GM19043 (cell line): ENCODE results near the gene BCL10.
"Not testable (repeated sequence)": the region's sequence is repeated elsewhere in the genome, so short reads cannot be mapped to it uniquely, and the experiment has no call there.

Experiments used
- ATAC-seq: cut with Tn5 transposase; IDR thresholded peaks from one replicate; pipeline ENCODE4 v1.9.1; 2021; ENCODE audit warnings: low read depth; ENCODE audit not compliant: unreplicated experiment

BCL10 gene

GRCh38 chr1:85268801-85269585, 7.4 kb downstream of the BCL10 start:
- no peak for ATAC-seq

- ATAC-seq = no peak
Observed at GRCh38 chr1:85267313-85267712, 9.1 kb downstream of the BCL10 start.

DNA sequence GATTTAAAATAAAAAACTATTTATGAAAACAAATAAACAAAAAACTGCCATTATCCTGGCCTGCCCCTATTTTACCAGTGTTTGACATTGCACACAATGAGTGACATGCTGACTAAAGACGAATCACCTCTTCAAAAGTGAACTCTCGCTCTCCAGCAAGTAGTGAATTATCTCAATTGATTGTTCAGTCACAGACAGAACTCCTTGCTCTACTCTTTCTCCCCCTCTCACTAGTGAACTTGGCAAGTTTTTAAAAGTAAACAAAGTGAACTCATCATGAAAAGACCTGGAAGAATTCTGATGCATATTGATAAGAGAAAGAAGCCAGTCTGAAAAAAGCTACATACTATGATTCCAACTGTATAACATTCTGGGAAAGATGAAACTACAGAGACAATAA, 12.3 kb downstream of the BCL10 start:
- ATAC-seq = no peak

- ATAC-seq = no peak
Observed at GRCh38 chr1:85262985-85263384, 13.4 kb downstream of the BCL10 start.

GRCh38 chr1:85259912-85260274, 16.5 kb downstream of the BCL10 start:
- no peak for ATAC-seq

- peak; percentile 95 for ATAC-seq
Observed at GRCh38 chr1:85259118-85259911, 17.1 kb downstream of the BCL10 start, which contains the start of gene C1orf52. TSS of gene C1orf52 (minus strand) at chr1:85259662. CDS start at chr1:85259633, 29 bp downstream.

- ATAC-seq = peak; percentile 0
Observed at GRCh38 chr1:85258536-85259117, 17.8 kb downstream of the BCL10 start.

DNA sequence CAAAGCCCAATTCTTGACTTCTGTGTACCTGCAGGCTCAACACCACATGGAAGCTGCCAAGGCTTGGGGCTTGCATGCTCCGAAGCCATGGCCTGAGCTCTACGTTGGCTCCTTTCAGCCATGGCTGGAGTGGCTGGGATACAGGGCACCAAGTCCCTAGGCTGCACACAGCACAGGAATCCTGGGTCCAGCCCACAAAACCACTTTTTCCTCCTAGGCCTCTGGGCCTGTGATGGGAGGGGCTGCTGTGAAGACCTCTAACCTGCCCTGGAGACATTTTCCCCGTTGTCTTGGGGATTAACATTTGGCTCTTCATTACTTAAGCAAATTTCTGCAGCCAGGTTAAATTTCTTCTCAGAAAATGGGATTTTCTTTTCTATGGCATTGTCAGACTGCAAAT, 27.4 kb downstream of the BCL10 start:
- ATAC-seq = not testable (repeated sequence)

DNA sequence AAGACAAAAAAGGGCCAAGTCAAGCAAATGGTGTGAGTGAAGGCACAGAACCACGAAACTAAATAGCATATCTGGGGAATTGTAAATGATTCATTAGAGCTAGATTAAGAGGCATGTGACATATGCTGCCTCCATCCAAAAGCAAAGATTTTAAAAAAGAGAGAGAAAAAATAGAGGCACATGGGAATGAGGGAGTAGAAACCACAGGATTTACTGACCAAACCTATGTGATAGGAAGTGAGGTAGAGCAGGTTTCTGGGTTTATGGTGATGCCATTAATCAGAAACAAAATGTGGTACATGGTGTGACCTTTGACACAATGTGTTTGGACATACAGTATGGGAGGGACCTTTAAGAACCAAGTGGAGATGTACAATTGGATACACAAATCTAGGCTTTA, 30.5 kb downstream of the BCL10 start:
- no peak for ATAC-seq

DNA sequence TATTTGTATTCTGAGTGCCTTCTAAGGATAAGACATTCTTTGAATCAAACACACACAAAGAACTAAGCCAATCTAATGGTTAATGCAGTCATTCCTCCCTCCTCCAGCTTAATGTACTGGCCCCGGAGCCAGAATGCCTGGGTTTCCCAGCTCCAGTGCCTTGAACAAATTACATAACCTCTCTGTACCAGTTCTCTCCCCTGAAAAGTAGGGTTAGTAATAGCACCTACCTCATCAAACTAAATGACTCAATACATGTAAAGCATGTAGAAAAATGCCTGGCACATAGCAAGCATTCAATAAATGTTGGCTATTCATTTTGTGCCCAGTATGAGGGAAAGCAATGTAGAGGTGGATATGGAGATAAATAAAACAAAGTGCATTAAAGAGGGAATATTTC, 31.0 kb downstream of the BCL10 start:
- no peak for ATAC-seq

DNA sequence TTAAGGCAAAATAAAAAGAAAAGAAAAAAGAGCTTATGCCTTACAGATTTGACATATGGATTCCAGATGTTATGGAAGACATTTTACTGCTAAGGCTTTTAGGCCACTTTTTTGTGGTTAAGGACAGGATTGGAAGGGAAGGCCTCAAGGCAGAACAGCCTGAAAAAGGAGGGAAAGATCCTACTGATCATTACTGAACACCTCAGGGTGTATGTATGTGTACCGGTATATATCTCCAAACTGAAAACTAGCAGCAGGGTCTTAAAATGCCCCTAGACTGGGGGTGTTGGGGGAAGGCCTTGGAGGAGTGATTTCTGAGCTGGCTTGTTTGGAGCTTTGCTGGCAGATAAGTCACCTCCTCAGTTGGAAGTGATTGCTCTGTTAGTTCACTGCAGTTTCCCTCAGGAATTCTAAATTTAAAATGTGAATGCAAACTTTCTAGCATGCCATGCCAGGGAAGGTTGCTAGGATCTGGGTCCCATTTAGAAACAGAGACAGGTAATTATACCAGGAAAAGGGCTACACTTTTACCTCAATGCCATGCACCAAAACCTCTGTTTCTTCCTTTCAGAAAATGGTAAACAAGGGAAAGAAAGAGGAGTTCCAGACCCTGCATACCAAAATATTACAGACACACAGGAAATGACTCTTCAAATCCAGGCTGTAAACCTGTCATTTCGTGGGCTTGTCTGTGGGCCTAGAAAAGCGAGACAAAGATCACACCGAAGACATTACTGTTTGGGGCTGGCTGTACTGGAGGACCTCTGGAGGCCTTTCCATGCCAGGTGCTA, 32.0 kb downstream of the BCL10 start:
- no peak for ATAC-seq

GRCh38 chr1:85243372-85243771, 33.1 kb downstream of the BCL10 start:
- no peak for ATAC-seq

GRCh38 chr1:85240643-85241042, 35.8 kb downstream of the BCL10 start:
- no peak for ATAC-seq

GRCh38 chr1:85240174-85240601, 36.2 kb downstream of the BCL10 start:
- no peak for ATAC-seq

DNA sequence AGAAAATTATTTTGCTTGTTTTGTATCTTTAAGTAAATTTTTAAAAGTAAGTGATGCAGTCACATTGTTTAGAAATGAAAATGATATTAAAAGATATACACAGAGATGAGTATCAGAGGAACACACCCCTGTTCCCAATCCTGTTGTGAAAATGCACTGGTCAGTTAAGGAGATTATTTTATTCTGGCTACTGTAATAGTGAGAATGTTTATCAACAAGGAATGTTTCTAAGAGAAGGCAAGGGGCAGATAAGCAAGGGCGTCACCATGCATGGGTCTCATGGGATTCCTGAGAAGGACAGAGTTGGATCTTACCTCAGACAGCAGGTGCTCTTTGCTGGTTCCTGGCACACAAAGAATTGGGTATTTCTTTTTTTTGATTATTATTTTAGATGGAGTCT, 38.8 kb downstream of the BCL10 start:
- no peak for ATAC-seq

DNA sequence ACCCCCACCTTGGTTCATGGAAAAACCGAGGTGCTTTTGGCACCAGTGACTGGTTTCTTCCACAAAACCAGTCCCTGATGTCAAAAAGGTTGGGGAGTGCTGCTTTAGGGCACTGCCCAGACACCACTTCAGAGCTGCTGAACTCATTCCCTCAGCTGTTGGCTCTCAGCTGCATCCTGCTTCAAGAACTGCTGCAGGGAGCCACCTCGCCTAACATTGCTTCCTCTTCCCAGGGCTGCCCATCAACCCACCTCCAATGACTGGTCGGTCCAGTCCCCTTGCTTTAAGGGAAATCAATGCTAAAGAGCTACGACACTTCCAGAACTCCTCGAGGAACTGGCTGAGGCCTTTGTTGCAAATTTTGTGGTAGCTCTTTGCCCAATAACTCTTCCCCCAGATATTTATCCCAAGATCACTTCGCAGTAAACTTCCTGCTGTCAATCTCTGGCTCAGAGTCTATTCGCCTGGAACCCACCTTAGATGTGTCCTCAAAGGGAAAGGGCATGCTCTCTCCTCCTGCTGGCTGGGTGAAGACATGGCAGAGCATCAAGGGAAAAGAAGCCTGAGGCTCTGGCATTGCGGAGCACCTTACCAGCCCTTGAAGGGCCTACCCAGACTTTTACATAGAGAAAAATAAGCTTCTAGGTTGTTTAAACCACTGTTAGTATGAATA, 46.0 kb downstream of the BCL10 start:
- ATAC-seq = no peak

DNA sequence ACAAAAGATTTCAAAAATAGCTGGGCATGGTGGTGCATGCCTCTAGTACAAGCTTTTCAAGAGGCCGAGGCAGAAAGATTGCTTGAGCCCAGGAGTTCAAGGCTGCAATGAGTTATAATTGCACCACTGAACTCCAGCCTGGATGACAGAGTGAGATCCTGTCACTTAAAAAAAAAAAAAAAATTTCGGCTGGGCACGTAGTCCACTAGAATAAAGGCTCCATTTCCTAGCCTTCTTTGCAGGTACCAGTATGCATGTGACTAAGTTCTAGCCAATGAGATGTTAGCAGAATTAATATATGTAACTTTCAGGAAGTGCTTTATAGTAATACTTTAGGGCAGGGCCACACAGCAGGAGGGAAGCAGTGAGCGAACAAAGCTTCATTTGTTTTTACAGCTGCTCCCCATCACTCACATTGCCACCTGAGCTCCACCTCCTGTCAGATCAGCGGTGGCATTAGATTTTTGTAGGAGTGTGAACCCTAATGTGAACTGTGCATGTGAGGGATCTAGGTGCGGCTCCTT, 46.8 kb downstream of the BCL10 start:
- no peak for ATAC-seq

DNA sequence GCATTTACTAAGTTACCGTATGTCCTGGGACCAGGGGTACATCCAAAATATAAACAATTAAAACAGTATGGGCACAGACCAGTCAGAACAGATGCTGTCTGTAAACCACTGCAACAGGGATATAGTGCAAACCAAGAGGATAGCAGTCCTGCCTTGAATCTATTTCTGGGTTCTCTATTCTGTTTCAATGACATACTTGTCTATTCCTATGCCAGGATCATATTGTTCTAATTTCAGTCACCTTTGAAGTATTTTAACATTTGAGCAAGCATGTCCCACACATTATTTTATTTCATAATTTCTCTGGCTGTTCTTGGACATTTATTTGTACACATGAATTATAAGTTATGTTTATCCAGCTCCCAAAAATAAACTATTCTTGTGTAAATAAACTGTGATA, 47.5 kb downstream of the BCL10 start:
- ATAC-seq = no peak

GRCh38 chr1:85225624-85226380, 50.6 kb downstream of the BCL10 start:
- no peak for ATAC-seq
